GM18861 (cell line): ENCODE results near the gene UFD1.

Source experiments
- ATAC-seq: cut with Tn5 transposase; IDR thresholded peaks from one replicate; pipeline ENCODE4 v1.9.1; 2021; ENCODE audit not compliant: unreplicated experiment

UFD1 gene

DNA sequence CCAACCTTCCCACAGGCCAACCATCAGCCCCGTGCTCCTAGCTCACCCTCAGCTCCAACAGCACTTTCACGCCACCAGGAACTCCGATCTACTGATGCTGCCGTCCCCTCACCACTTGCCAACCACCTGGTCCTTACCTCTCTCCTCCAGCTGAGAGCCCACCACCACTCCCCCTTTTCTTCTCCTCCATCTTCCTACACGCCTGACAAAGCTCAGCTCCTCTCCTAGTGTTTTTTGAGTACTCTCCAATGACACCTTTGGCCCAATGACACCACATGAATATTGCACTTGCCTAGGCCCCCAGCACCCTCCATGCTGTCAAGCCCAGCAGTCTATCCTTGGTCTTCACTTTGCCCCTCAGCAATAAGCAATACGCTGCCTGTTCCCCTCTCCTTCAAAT lies 78.1 kb downstream of the UFD1 start:
- ATAC-seq: no peak
